ENCODE data around the gene USP24. TPM values are rescaled to one million over a fixed set of nuclear protein-coding genes. Genes with fewer than 3 reads are reported as not detected.

The USP24 gene
- polyA plus RNA-seq, 1 donor (not counting 4 experiments of a cell fraction or from before 2014, with no cell fraction given), result 22.5 TPM

GRCh38 chr1:55128418-55128995, 86.7 kb downstream of the USP24 start:
- no peak for FAIRE-seq
- Histone ChIP-seq H2AFZ (ENCODE audit: control insufficient read depth, low read length) (no peak overlapping the region), H4K20me1 (ENCODE audit: control insufficient read depth, extremely low read depth, insufficient read depth, low read length) (no peaks in the 10 kb centered on the region), H3K27ac (ENCODE audit: control insufficient read depth, insufficient read depth, low read length) (no peak overlapping the region), H3K27me3 (ENCODE audit: control insufficient read depth, extremely low read depth, insufficient read depth, low read length) (no peaks in the 10 kb centered on the region), H3K79me2 (ENCODE audit: control insufficient read depth, insufficient read depth, low read length) (no peaks in the 10 kb centered on the region), H3K9me3 (ENCODE audit: control insufficient read depth, low read depth, low read length) (no peaks in the 10 kb centered on the region), H3K4me1 (ENCODE audit: control insufficient read depth, extremely low read depth, insufficient read depth, low read length) (peaks cover 6% of the 10 kb centered on the region), H3K9ac (ENCODE audit: control insufficient read depth, extremely low read depth, insufficient read depth, low read length) (no peak overlapping the region), H3K36me3 (ENCODE audit: control insufficient read depth in 2 of 2, extremely low read depth in 1 of 2, insufficient read depth in 2 of 2, low read length in 2 of 2) (peaks cover 9 to 19% of the 10 kb centered on the region in 2 experiments), H3K9me1 (ENCODE audit: control insufficient read depth, extremely low read depth, insufficient read depth, low read length) (no peaks in the 10 kb centered on the region), H3K4me3 (ENCODE audit: control insufficient read depth in 2 of 3, extremely low read depth in 1 of 3, insufficient read depth in 2 of 3, low read depth in 1 of 3, low read length in 3 of 3) (no peak overlapping the region), H3K4me2 (ENCODE audit: control insufficient read depth, extremely low read depth, insufficient read depth, low read depth, low read length) (no peak overlapping the region)
- dilution Hi-C loops (cut with MboI; ENCODE audit: extremely low pct_ligation_motif_present, low sequenced_read_pairs), result no loop called here
- DNase-seq (ENCODE audit: low read depth, low spot score), result no peak
- TF ChIP-seq CTCF (optimal IDR thresholded peaks at IDR 0.05 in 1 of 3, IDR thresholded peaks at IDR 0.05 in 1 of 3, conservative IDR thresholded peaks at IDR 0.05 in 1 of 3; ENCODE audit: extremely low read depth in 1 of 3, insufficient read depth in 2 of 3, low read length in 3 of 3) (no peak), EZH2 (IDR thresholded peaks at IDR 0.05; ENCODE audit: low read length) (no peak)

- Histone ChIP-seq H3K9me1 (ENCODE audit: control insufficient read depth, extremely low read depth, insufficient read depth, low read length) (no peaks in the 10 kb centered on the region), H3K79me2 (ENCODE audit: control insufficient read depth, insufficient read depth, low read length) (no peaks in the 10 kb centered on the region), H2AFZ (ENCODE audit: control insufficient read depth, low read length) (no peak overlapping the region), H3K4me3 (ENCODE audit: control insufficient read depth in 2 of 3, extremely low read depth in 1 of 3, insufficient read depth in 2 of 3, low read depth in 1 of 3, low read length in 3 of 3) (no peak overlapping the region), H3K4me1 (ENCODE audit: control insufficient read depth, extremely low read depth, insufficient read depth, low read length) (peaks cover 6% of the 10 kb centered on the region), H3K9me3 (ENCODE audit: control insufficient read depth, low read depth, low read length) (no peaks in the 10 kb centered on the region), H3K27me3 (ENCODE audit: control insufficient read depth, extremely low read depth, insufficient read depth, low read length) (no peaks in the 10 kb centered on the region), H3K9ac (ENCODE audit: control insufficient read depth, extremely low read depth, insufficient read depth, low read length) (no peak overlapping the region), H3K36me3 (ENCODE audit: control insufficient read depth in 2 of 2, extremely low read depth in 1 of 2, insufficient read depth in 2 of 2, low read length in 2 of 2) (peaks cover 6 to 21% of the 10 kb centered on the region in 2 experiments), H3K27ac (ENCODE audit: control insufficient read depth, insufficient read depth, low read length) (no peak overlapping the region), H4K20me1 (ENCODE audit: control insufficient read depth, extremely low read depth, insufficient read depth, low read length) (no peaks in the 10 kb centered on the region), H3K4me2 (ENCODE audit: control insufficient read depth, extremely low read depth, insufficient read depth, low read depth, low read length) (no peak overlapping the region)
- TF ChIP-seq CTCF (optimal IDR thresholded peaks at IDR 0.05 in 1 of 3, IDR thresholded peaks at IDR 0.05 in 1 of 3, conservative IDR thresholded peaks at IDR 0.05 in 1 of 3; ENCODE audit: extremely low read depth in 1 of 3, insufficient read depth in 2 of 3, low read length in 3 of 3) (no peak), EZH2 (IDR thresholded peaks at IDR 0.05; ENCODE audit: low read length) (no peak)
- dilution Hi-C loops (cut with MboI; ENCODE audit: extremely low pct_ligation_motif_present, low sequenced_read_pairs), result no loop called here
- FAIRE-seq, result no peak
- DNase-seq (ENCODE audit: low read depth, low spot score), result no peak
These were observed 87.3 kb downstream of the USP24 start for GRCh38 chr1:55127827-55128343.

All from keratinocyte (primary cell).